Left ventricle myocardium superior (tissue), 1 donor: ENCODE measurements around the gene PDZK1IP1. TPM values are rescaled to one million over a fixed set of nuclear protein-coding genes. Genes with fewer than 3 reads are reported as not detected.
"Not testable (repeated sequence)": the region's sequence is repeated elsewhere in the genome, so short reads cannot be mapped to it uniquely, and the experiment has no call there.

Experiments
- ATAC-seq: fragments of 200-7000 bp; cut with Tn5 transposase; one replicate; pipeline ENCODE4 v1.9.1; 2020; ENCODE audit warnings: mild to moderate bottlenecking, moderate library complexity
- DNase-seq: peaks from one replicate; pipeline ENCODE4 v3.0.0-alpha.2; 2020
- intact Hi-C: fragments of 100-400 bp; cut with micrococcal nuclease; formaldehyde crosslinking; loops from one replicate; pipeline ENCODE4 v1.11.0; 2022
- total RNA-seq: library from RNA; stranded (reverse); fragmentation: NEBNext Ultra II Directional; extraction: Animal tissue kit (Norgen Biotek cat#: 25700); gene quantifications from one replicate; pipeline ENCODE4 v1.2.1, GENCODE V29; 2021
- donor health status: DM: no; HTN: yes; CAD: no; lungs with severe emphysema.

The PDZK1IP1 gene
- total RNA-seq, 1 donor from 2014 or later: not detected

DNA sequence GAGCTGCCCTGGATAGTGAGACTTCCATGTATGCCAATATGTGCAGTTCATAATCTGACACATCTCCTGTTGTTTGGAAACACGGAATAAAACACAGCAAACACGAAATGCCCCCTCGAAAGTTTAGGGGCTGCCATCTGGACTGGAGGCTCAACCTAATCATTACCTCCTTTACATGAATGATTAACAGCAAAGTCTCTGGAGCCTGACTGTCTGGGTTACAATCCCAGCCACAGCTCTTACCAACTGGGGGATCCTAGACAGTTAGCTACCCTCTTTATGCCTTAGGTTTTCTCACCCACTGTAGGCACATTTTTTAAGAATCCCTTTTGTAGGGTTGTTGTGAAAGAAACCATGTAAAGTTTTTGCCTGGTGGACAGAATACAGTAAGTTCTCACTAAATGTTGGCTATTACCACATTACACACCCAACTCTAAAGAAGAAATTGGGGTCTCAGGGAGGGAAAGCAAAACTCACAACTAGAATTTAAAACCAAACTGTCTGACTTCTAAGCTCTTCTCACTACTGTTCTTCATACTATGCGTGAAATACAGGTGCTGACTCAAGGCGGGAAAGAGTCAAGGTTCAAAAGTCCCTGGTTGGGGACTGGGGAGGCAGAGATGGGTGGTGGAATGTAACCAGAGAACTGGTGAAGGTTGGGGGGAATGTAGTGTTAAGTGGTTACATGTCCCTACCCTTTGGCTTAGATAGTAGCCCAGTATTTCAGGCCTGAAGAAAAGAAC is 28.4 kb downstream of the PDZK1IP1 start:
- ATAC-seq: no peak
- intact Hi-C loops: no loop called here
- DNase-seq: no peak

GRCh38 chr1:47160716-47161115 is 29.1 kb downstream of the PDZK1IP1 start:
- DNase-seq: no peak
- intact Hi-C loops: no loop called here

DNA sequence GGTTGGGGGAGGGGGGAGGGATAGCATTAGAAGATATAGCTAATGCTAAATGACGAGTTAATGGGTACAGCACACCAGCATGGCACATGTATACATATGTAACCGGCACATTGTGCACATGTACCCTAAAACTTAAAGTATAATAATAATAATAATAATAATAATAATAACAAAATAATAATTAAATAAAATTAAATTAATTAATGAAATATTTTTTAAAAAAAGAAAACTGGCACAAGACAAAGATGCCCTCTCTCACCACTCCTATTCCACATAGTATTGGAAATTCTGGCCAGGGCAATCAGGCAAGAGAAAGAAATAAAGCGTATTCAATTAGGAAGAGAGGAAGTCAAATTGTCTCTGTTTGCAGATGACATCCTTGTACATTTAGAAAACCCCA is 31.9 kb downstream of the PDZK1IP1 start:
- DNase-seq, ATAC-seq, intact Hi-C loops: not testable (repeated sequence)

More at GRCh38 chr1:47160716-47161115, 29.1 kb downstream of the PDZK1IP1 start:
- ATAC-seq: no peak

GRCh38 chr1:47156457-47156856 is 33.4 kb downstream of the PDZK1IP1 start:
- not testable (repeated sequence) for ATAC-seq

DNA sequence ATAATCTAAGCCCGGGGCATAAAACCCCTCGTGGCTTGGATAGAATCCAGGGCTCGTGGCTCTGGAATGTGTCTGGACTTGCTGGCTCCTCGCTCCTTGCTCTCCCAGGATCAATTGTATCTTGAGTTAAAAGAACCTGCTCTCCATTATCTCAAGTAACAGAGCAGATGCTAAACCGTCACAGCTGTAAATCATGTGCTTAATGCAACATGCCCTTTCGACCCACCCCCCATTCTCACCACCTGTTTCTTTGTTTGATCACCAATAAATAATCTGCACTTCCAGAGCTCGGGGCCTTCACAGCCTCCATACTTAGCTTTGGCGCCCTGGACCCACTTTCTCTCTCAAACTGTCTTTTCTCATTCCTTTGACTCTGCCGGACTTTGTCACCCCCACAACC is 40.7 kb downstream of the PDZK1IP1 start:
- intact Hi-C loops, ATAC-seq, DNase-seq: not testable (repeated sequence)

More at GRCh38 chr1:47156457-47156856, 33.4 kb downstream of the PDZK1IP1 start:
- intact Hi-C loops, DNase-seq: not testable (repeated sequence)

- intact Hi-C loops: no loop called here
- DNase-seq (no peak), ATAC-seq (no peak)
Observed at GRCh38 chr1:47147047-47147785, 42.6 kb downstream of the PDZK1IP1 start.

DNA sequence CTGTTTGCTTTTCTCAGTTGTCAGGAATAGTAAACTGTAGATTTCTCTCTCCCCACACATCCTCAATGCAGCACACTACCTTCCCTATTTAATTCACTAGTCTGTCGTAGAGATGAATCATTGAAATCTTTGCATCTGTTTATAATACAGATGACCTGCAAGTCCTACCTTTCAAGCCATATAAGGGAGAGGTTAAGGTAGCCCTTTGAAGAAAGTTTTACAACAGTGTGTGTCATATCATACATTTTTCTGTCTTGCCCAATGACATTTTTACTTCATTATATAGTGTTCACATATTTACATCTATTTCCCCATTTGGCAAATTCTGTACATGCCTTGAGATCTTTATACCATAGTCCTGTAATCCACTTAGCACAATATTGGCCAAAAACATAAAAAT is 43.3 kb downstream of the PDZK1IP1 start:
- DNase-seq, intact Hi-C loops, ATAC-seq: not testable (repeated sequence)

DNA sequence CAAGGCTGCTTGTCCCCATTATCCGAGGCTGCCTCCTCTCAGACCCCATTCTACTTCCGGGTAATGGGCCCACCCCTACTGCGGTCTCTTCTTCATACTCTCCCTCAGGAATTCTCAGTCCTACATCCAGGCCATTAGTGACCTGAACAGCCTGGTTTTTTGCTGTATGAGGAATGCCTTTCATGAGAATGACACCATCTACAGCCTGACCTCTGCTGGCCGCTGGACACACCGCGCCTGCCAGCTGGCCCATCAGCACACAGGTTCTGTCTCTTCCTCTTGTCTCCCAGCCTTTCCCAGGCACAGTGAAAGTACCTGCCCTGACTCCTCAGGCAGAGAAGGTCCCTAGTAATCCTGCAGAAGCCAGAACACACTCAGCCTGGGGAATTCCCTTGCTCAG is 46.2 kb downstream of the PDZK1IP1 start:
- ATAC-seq, intact Hi-C loops, DNase-seq: not testable (repeated sequence)

- ATAC-seq, DNase-seq, intact Hi-C loops: not testable (repeated sequence)
Observed at GRCh38 chr1:47140358-47140757, 49.5 kb downstream of the PDZK1IP1 start.

GRCh38 chr1:47137925-47138615 is 51.8 kb downstream of the PDZK1IP1 start:
- ATAC-seq (no peak), DNase-seq (no peak)
- intact Hi-C loops: no loop called here

GRCh38 chr1:47137198-47137597 is 52.6 kb downstream of the PDZK1IP1 start, which contains the start of gene CYP4A22:
Gene CYP4A22, plus strand, starts transcription at chr1:47137441. Its CDS starts 45 bp downstream, at chr1:47137486.
- ATAC-seq: no peak
- no peak for DNase-seq
- intact Hi-C loops: no loop called here

Other genes starting within 250 kb of the PDZK1IP1 start
- not detected for gene CYP4A11, start 248.6 kb downstream of the PDZK1IP1 start, total RNA-seq
- 1.6 TPM for gene CYP4X1, start 166.4 kb downstream of the PDZK1IP1 start, total RNA-seq
- gene CYP4Z1, start 122.8 kb downstream of the PDZK1IP1 start, total RNA-seq: 0.30 TPM
- not detected for gene CYP4A22, start 52.6 kb downstream of the PDZK1IP1 start, total RNA-seq
- 3.7 TPM for gene TAL1, start 42.2 kb upstream of the PDZK1IP1 start, total RNA-seq
- gene STIL, start 124.1 kb upstream of the PDZK1IP1 start, total RNA-seq: 0.42 TPM
- 81.0 TPM for gene CMPK1, start 143.8 kb upstream of the PDZK1IP1 start, total RNA-seq
- gene FOXE3, start 226.2 kb upstream of the PDZK1IP1 start, total RNA-seq: not detected
- not detected for gene FOXD2, start 248.0 kb upstream of the PDZK1IP1 start, total RNA-seq